GM12864 (cell line): ENCODE measurements around the gene RPL10.
A peak's percentile ranks its signal among the peaks of the same experiment; 100 is the strongest.

Experiments
- DNase-seq: peaks from one replicate; pipeline ENCODE4 v3.0.0-alpha.2; 2011; ENCODE audit warnings: low read depth
- H3K4me3 ChIP-seq: 2 replicates; pipeline ENCODE4 v1.5.1; 2011; ENCODE audit warnings: mild to moderate bottlenecking, low read depth, low read length, control low read depth
- TF ChIP-seq, protein P1 (sequence below): IDR thresholded peaks from 2 replicates; pipeline ENCODE4 v1.5.1; 2011; ENCODE audit warnings: low read depth, mild to moderate bottlenecking, moderate library complexity, low read length, control low read depth, inconsistent platforms; ENCODE audit errors: missing control alignments

Gene RPL10

DNA sequence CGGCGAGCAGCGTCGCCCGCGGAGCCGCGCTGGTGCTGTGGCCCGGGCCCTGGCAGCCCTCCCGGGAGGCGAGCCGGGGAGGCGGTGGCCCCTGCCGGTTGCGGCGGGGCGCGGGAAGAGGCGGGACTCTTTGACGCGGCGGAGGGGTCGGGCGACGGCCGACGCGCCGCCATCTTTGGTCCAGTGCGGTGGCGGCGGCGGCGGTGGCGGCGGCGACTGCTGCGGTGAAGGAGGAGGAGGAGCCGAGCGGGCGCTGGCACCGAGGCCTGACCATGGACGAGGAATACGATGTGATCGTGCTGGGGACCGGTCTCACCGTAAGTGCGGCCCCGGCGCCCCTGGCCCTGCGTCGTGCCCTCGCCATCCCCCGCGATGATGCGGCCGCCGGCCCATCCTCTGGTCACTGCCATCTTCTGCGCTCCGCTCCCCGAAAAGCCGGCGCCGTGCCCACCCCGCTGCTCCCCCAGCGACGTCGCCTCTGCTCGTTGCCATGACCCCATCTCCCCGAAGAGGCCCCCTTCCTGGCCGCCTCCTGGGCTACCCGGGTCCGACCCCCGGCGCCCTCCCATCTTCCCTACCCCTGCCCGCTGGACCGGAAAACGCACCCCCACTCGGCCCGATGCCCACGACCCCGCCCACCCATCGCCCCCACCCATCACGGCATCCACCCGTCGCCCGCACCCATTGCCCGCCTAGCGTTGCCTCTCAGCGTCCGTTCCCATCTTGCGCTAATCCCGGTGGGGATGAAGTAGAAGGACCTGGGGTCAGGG is 39.0 kb downstream of the RPL10 start, which contains the start of gene GDI1:
Gene GDI1 (plus strand): TSS at position 172 of the 770 bp plus-strand sequence. CDS start 101 bp downstream, at position 273.
- H3K4me3 ChIP-seq = peak within 1 kb of the TSS; percentile 55
- DNase-seq = no peak
- TF ChIP-seq, protein P1, sequence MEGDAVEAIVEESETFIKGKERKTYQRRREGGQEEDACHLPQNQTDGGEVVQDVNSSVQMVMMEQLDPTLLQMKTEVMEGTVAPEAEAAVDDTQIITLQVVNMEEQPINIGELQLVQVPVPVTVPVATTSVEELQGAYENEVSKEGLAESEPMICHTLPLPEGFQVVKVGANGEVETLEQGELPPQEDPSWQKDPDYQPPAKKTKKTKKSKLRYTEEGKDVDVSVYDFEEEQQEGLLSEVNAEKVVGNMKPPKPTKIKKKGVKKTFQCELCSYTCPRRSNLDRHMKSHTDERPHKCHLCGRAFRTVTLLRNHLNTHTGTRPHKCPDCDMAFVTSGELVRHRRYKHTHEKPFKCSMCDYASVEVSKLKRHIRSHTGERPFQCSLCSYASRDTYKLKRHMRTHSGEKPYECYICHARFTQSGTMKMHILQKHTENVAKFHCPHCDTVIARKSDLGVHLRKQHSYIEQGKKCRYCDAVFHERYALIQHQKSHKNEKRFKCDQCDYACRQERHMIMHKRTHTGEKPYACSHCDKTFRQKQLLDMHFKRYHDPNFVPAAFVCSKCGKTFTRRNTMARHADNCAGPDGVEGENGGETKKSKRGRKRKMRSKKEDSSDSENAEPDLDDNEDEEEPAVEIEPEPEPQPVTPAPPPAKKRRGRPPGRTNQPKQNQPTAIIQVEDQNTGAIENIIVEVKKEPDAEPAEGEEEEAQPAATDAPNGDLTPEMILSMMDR = no peak

DNA sequence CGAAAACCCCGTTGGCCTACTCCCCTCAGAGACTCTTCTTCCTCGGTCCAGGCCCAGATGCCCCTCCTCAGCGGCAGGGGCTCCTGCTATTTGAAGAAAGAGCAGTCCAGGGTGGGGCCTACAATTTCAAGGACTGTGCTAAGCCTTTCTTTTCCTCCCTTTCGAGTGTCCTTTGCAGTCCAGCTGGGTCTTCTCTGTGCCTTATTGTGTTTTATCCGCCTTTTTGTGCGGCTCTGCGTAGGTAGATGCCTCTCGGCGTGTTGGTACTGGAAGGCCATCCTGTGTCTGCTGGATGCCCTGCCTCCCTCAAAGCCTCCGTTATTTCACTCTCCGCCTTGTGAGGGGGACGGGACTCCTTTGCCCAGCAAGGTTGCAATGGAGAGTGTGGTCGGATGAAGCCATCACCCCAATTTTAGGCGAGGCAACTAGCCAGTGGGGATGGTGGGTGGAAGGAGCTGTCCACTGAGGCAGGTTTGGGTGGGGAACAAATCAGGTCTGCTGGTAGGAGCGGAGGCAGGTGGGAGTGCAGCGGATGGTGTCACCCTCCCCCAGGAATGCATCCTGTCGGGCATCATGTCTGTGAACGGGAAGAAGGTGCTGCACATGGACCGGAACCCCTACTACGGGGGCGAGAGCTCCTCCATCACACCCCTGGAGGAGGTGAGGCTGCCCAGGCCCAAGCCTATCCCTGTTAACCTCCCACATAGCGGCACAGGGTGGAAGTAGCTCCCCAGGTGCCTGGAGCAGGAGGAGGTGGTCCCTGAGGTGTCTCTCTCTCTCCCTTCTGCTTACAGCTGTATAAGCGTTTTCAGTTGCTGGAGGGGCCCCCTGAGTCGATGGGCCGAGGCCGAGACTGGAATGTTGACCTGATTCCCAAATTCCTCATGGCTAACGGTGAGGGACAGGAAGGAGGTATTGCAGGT is 40.1 kb downstream of the RPL10 start:
- TF ChIP-seq, protein P1 = no peak
- DNase-seq = no peak
- H3K4me3 ChIP-seq = peak overlapping the region; percentile 55

DNA sequence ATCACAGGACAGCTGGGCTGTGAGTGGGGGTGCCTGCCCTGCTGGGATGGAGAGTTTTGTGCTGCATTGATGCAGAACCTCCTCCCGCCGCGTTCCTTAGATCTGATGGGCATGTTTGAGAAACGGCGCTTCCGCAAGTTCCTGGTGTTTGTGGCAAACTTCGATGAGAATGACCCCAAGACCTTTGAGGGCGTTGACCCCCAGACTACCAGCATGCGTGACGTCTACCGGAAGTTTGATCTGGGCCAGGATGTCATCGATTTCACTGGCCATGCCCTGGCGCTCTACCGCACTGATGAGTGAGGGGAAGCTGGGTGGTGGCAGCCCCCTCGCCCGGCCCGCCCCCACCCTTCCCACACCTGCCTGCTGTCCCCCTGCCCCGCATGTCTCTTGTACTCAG is 41.7 kb downstream of the RPL10 start:
- no peak overlapping the region for H3K4me3 ChIP-seq
- TF ChIP-seq, protein P1 = no peak
- no peak for DNase-seq

DNA sequence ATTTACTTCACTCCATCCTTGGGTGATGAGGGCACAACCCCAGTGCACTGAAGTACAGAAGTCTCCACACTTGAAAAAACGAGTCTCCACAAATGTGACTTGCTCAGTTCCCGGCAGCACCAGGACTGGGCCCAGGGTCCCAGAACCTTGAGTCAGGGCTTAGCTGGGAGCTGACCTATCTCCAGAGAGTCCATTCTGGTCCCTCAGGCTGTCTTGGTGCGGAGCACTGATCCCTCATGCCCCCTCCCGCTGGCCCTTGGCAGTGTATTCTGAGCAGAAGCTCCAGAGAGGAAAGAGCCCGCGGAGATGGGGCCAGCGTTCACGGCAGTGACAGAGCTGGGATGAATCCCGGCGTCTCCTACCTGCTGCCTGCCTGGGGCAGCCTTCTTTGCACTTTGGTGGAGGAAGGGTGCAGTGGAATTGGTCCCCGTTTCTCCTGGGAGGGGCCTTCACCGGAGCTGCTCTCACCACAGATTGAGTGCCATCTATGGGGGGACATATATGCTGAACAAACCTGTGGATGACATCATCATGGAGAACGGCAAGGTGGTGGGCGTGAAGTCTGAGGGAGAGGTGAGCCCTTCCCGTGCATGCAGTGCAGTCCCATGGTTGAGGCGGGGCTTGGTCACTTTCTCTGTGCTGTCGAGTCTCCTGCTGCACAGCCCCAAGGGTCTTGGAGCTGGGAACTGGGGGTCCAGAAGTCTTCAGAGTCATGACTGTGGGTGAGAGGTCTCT is 42.6 kb downstream of the RPL10 start:
- no peak overlapping the region for H3K4me3 ChIP-seq
- DNase-seq = no peak
- TF ChIP-seq, protein P1 = no peak

DNA sequence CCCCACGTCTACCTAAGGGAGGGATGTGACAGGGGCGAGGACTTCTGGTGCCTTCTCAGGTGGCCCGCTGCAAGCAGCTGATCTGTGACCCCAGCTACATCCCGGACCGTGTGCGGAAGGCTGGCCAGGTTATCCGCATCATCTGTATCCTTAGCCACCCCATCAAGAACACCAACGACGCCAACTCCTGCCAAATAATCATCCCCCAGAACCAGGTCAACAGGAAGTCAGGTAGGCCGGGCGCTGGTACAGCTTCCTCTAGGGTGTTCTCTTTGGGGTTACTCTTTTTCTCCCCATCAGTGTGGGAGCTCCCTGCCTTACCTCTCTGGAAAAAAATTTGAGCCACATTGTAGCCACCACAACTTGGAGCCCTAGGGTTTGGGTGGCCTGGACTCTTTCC is 43.4 kb downstream of the RPL10 start:
- TF ChIP-seq, protein P1 = no peak
- no peak for DNase-seq
- no peak overlapping the region for H3K4me3 ChIP-seq

DNA sequence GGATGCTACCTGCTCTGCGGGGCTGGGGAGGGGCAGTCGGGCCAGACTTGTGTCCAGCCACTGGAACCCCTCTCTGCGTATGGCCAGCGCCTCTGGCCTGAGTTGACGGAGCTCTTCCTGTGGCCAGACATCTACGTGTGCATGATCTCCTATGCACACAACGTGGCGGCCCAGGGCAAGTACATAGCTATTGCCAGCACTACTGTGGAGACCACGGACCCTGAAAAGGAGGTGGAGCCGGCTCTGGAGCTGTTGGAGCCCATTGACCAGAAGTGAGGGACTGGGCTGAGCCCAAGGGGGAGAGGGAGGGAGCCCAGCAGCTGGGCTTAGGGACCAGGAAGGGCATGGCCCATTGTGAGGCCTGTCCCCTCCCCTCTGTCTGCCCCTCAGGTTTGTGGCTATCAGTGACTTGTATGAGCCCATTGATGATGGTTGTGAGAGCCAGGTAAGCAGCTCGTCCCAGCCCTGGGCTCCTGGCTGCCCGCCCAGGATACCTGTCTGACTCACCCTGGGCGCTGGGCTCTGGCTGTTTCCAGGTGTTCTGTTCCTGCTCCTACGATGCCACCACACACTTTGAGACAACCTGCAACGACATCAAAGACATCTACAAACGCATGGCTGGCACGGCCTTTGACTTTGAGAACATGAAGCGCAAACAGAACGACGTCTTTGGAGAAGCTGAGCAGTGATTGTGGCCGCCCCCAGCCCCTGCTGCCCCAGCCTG is 44.0 kb downstream of the RPL10 start:
- TF ChIP-seq, protein P1 = no peak
- no peak overlapping the region for H3K4me3 ChIP-seq
- no peak for DNase-seq
